GM18498 (cell line): ENCODE measurements around the gene HIVEP3.
"Not testable (repeated sequence)": the region's sequence is repeated elsewhere in the genome, so short reads cannot be mapped to it uniquely, and the experiment has no call there.

Source experiments
- ATAC-seq: cut with Tn5 transposase; IDR thresholded peaks from one replicate; pipeline ENCODE4 v1.9.1; 2021; ENCODE audit warnings: mild to moderate bottlenecking, moderate library complexity; ENCODE audit not compliant: unreplicated experiment

Gene HIVEP3

DNA sequence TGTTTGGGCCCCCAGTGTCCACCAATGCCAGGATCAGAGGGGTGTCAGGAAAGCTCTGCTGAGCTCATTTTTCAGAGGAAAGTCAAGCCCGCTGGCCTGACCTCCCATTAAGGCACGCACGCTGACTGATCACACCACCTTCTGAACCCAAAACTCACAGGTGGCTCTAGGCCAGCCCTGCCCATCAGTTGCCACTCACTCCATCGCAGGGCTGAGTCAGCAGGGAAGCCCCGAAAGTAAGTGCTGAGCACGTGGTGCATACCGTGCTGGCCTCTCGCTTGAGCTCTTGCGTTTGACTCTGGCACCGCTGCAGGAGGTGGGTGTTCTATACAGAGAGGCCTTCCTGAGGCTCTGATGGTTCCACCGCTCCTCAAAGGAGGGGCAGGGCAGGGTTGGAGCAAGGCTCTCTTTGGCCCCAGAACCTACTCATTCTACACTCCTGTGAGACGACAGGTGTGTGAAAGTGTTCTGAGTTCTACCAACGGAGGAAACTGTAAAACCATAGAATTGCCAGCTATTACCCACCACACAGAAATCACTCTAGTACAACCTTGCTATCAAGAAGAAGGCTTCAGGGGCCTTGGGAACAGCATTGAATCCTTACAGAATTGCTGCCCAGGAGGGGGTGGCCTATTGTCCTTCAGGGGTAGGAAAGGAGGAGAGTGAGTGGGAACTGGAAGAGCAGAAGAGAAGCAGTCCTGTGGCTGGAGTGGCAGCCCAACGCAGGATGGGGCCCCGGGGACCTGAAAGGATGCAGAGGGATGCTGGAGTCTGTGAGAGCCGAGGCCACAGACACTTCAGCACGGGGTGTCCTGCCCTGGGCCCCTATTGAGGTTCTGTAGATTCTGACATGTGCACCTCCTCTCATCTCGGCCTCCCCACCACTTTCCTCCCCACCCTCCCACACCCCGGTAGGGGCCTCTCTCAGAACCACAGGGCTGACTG, 219.5 kb downstream of the HIVEP3 start:
- peak; percentile 67 for ATAC-seq

- ATAC-seq: no peak
Measured at GRCh38 chr1:41696381-41696780, 222.3 kb downstream of the HIVEP3 start.

DNA sequence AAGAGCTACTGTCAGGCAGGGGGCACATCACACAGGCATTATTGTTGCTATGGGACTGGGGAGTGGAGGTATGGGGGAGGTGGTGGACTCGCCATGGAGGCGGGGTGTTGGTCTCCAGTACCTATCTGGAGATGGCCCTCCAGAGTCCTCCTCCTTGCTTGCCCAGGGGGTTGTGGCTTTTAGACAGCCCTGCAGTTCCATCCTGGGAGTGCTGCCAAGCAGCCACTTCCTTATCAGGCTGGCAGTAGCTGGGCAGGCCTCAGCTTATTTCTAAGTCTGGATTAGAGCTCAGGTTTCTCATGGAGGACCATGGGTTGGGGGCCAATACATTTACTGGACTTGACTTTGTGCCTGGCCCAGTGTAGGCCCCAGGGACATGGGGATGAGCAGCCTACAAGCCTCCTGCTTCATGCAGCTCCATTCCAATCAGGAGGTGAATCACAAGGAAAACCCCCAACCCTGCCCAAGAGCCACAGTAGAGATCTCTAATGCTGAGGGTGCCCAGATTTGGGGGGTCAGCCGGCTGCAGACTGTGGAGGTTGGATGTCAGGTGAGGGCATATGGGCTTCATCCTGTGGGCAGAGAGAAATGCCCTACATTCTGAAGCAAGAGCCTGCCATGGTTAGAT, 223.5 kb downstream of the HIVEP3 start:
- no peak for ATAC-seq

DNA sequence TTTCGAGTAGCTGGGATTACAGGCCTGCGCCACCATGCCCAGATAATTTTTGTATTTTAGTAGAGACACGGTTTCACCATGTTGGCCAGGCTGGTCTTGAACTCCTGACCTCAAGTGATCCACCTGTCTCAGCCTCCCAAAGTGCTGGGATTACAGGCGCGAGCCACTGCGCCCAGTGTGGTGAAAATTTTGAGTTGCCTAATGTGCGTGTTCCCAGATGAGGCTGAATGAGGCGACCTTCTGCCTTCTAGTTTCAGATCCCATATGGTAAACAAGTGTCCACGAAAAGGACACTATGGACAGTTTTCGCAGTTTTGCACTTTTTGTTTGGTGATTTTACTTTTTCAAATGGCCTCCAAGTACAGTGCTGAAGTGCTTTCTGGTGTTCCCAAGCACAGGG, 226.8 kb downstream of the HIVEP3 start:
- ATAC-seq: not testable (repeated sequence)

- no peak for ATAC-seq
Measured at GRCh38 chr1:41691424-41691823, 227.3 kb downstream of the HIVEP3 start.

DNA sequence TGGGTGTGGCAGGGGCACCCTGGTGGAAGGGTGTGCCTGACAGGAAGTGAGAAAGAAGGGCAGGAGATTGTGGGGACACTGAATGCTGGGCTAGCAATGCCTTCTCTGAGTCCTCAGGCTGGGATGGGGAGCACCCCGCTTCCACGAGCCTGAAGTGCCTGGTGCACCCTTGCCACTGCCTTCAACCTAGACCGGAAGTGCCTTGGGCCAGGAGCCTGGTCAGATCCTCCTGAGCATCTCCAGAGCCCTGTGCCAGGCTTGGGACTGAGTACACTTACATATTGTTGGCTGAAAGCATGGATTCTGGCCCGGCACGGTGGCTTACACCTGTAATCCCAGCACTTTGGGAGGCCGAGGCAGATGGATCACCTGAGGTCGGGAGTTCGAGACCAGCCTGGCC, 228.4 kb downstream of the HIVEP3 start:
- ATAC-seq: no peak

DNA sequence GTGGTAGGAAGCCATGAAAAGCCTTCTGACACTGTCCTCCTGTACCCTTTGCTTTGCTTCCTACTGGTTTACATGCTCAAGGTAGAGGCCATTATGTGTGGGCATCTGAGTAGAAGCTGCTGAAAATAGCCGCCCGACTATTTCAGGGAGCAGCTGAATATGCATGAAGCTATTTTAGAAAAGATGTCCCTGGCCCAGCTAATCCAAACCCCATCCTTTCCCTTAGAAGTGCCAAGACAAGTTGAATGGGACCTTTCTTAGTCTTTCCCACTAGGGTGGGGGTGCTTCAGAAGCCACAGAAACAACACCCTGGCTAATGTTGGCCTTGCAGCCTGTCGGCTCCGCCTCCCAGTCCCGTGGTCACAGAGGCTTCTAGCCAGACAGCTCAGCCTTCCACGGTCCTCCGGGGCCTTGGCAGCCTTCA, 229.2 kb downstream of the HIVEP3 start:
- no peak for ATAC-seq

DNA sequence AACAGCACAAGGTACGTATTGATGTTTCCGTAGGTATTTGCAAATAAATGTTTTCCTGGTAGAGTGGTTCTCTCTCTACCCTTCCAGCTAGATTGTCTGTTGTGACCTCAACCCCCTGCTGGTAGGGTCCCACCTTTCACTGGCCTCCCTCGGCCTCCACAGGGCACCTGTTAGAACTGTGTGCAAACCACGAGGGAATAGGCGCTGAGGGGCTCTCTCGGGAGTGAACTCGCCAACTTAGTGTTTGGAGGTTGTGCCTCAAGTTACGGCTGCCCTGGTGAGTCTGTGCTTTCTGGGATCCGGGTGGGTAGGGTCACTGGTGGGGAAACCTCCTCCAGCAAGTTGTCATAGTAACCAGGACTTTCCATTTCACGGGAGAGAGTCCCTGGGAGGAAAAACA, 229.6 kb downstream of the HIVEP3 start:
- no peak for ATAC-seq

GRCh38 chr1:41687007-41687406, 231.7 kb downstream of the HIVEP3 start:
- ATAC-seq: no peak

DNA sequence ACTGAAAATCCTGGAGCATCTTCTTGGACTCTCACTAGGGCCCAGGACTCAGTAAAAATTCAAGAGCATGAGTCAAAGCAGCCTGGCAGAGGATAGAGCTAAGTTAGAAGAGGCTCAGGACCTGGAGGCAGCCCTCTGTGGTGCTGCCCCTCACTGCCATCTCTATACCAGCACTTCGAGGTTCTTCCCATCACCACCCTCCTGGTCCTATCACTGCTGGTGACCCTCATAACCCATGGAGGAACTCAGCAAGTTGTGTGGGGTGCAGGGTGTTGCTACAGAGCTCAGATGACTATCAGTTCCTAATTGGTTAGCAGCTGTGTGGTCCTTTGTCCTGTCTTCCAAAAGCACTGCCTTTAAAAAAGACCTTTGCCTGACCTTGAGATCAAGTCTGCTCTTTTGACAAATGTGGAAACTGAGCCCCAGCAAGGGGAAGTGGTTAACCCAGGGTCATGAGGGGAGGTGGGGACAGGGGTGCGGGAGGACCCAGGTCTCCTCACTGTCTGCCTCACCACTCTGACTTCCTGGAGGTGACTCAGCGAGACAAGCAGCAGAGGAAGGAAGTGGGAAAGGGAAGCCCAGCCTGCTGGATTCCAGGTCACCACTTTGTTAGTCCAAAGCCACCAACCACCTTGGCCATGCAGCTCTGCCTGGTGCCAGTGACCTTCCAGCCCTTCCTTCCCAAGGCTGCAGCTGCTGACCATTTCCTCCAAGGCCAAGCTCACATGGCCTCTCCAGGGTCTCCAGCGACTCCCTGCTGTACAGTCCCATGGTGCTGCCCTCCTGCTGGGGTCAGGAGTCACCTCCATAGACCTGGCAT, 234.8 kb downstream of the HIVEP3 start:
- no peak for ATAC-seq

DNA sequence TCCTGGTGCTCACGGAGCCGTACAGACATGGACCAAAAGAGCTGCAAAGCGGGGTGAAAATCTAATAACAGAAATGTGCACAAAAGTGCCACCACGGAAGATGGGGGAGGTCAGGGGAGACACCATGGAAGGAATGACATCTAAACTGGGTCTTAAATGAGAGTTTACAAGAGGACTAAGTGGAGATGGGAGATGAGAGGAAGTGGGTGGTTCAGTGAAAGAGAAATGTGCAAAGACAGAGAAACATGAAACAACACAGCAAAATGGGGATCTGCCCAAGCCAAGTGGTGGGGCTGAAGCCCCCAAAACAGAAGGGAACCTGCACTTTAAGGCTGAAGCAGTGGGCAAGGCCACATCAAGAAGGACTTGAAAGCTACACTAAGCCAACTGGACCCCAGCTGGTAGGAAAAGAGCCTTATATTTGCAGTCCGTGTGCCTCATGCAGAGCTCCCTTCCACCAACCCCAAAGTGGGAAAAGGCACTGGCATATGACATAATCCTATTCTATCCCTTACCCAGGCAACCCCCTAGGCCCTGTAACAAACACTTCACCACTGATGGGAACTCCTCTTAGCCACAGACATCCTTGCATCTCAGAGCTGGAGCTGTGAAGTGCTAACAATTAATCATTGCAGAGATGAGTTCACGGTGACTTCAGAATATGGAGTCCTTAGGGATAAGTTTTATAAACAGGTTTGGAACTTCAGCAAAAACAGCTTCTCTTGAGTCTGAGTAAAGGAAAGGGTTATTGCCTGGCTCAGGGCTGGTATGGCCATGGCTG, 235.7 kb downstream of the HIVEP3 start:
- ATAC-seq: no peak

GRCh38 chr1:41682149-41682548, 236.6 kb downstream of the HIVEP3 start:
- ATAC-seq: no peak

DNA sequence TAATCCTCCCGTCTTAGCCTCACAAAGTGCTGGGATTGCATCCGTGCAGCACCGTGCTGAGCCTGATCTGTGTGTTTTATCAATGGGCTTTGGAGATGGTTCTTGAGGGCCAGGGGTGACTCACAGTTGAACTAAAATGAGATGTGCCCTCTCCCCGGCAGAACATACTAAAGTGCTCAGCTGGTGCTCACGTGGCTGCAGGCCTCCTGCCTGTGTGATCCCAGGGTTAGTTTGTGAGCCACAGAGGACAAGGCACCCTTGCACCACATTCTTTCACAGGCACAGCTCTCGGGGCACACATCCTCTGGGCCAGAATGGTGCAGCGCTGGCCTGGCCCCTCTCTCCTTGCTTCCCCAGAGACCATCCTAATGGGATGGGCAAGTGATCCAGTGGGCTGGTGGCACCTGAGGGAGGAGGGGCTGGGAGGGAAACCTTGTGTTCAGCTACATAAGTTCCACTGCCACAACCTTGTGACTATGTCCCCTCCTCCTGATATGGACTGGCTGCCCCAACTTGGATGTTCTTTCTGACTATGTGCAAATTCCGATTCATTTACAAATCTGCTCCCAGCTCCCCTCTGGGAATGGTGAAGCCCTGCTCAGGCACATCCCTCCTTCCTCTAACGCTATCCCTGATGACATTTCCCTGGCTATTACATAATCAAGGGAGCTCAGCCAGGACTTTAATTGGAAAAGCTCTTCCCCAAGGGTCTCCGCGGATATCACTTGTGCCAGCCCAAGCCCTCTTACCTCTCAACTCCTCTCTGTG, 237.2 kb downstream of the HIVEP3 start:
- ATAC-seq: no peak

DNA sequence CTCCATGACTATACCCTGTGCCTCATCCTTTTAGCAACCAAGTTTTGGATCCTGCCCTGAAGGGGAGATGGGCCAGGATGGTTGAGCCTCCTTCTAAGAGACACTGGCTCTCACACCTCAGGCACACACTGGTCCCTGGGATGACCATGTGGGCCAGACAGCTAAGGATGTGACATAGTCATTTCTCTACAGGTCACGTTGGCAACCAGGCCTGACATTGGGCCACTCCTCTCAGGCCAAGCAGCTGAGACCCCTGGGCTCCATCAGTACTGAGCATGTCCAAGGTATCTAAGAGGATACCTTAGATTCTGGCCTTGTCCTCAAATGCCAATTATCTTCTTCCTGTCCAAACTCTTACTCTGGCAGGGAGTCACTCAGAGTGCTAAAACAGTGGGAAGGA, 238.7 kb downstream of the HIVEP3 start:
- no peak for ATAC-seq

GRCh38 chr1:41679531-41679930, 239.2 kb downstream of the HIVEP3 start:
- ATAC-seq: no peak

GRCh38 chr1:41678111-41678878, 240.4 kb downstream of the HIVEP3 start:
- no peak for ATAC-seq

GRCh38 chr1:41677620-41678019, 241.1 kb downstream of the HIVEP3 start:
- no peak for ATAC-seq

- no peak for ATAC-seq
Measured at GRCh38 chr1:41675401-41675800, 243.3 kb downstream of the HIVEP3 start.

DNA sequence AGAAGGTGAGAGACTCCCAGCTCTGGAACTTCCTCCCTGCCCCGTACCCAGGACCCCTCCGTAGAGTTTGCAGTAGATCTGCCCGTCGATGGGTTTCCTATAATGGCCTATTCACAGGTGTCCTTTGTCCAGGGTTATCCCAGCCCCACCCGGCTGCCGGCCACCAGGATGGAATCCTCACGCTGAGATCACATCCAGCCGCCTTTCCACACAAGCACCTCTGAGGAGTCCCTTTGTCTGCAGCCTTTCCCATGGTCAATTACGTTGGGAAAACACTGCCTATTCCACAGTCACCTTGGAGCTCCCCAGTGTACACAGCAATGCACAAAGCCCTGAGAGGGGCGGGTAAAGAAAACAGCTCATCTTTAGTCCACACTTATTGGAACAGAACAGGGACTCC, 244.2 kb downstream of the HIVEP3 start:
- no peak for ATAC-seq
